ENCODE measurements around the gene GAS5. TPM values are rescaled to one million over a fixed set of nuclear protein-coding genes. Genes with fewer than 3 reads are reported as not detected.

Gene GAS5
- total RNA-seq, 1 donor from 2014 or later = 473 TPM

DNA sequence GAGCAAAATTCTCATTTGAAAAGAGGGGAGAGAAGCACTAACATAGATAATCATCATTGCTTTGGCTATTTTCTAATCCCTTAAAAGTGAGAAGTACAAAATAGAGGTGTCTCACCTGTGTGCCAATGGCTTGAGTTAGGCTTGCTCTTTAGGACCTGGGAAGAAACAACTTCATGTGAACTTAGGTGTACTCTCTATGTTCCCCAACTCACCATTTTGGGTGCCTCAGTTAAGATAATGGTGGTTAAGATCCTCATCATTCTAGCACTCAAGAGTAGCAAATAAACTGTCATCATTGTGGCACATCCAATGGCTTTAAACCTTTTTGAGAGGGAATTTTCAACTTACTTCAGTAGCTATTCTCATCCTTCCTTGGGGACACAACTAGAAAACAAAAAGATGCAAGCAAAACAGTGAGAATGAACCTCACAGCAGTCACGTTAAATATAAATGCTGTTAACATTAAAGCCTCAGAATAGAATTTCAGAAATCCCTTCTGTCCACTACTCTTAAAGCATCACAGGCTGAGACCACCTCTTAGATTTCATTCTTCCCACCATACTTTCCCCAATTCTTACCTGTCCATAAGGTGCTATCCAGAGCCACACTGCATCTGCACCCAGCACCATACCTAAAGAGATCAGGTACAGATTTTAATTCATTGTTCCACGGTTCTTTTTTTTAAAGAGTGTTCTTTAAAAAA is 1.2 kb downstream of the GAS5 start:
- peaks cover 49% of the 10 kb centered on the region for H3K36me3 ChIP-seq (ENCODE audit: insufficient read depth, low read length)
- no peak for DNase-seq (ENCODE audit: low read depth)
- peaks cover 46% of the 10 kb centered on the region for H3K36me3 Mint-ChIP-seq (ENCODE audit: low read depth, unreplicated experiment)

DNA sequence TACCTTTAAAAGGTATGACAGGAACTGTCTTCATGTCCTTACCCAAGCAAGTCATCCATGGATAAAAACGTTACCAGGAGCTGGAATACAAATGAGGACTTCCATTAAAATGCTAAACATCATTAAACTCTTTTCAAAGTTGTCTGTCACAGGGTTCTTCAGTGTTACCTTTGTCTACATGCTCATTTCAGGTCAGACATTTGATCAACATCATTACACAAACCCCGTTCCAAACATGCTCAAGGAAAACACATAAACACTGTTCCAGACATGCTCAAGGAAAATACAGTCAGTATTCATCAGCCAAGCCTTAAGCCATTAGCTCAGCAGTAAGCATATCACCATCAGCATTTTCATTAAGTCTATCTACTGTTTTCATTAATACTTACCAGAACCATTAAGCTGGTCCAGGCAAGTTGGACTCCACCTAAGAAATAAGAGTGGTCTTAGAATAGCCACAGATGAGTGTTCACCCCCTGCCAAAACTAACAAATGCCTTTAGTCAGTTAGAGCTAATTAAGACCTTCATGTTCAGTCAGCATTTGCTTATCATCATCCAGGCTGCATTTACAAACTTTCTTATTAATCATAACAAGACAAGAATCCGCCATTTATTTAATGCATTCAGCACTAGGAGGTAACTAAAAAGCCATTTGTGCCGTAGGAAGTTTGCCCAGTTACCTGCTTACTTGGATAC is 2.2 kb downstream of the GAS5 start:
- peaks cover 63% of the 10 kb centered on the region for H4K20me1 ChIP-seq (ENCODE audit: insufficient read depth, low read length)
- peak overlapping the region; percentile 7 for H3K27ac ChIP-seq (ENCODE audit: low read depth, low read length)
- peaks cover 45% of the 10 kb centered on the region for H3K36me3 Mint-ChIP-seq (ENCODE audit: low read depth, unreplicated experiment)
- FAIRE-seq (no peak), DNase-seq (ENCODE audit: low read depth) (no peak)
- no peak for TF ChIP-seq EZH2 (IDR thresholded peaks at IDR 0.05; ENCODE audit: insufficient read depth, low read length)
- TF ChIP-seq, protein P1, sequence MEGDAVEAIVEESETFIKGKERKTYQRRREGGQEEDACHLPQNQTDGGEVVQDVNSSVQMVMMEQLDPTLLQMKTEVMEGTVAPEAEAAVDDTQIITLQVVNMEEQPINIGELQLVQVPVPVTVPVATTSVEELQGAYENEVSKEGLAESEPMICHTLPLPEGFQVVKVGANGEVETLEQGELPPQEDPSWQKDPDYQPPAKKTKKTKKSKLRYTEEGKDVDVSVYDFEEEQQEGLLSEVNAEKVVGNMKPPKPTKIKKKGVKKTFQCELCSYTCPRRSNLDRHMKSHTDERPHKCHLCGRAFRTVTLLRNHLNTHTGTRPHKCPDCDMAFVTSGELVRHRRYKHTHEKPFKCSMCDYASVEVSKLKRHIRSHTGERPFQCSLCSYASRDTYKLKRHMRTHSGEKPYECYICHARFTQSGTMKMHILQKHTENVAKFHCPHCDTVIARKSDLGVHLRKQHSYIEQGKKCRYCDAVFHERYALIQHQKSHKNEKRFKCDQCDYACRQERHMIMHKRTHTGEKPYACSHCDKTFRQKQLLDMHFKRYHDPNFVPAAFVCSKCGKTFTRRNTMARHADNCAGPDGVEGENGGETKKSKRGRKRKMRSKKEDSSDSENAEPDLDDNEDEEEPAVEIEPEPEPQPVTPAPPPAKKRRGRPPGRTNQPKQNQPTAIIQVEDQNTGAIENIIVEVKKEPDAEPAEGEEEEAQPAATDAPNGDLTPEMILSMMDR (IDR thresholded peaks at IDR 0.05; ENCODE audit: insufficient read depth, low read depth, low read length) = no peak
- H3K9me3 ChIP-seq (ENCODE audit: insufficient read depth, low read depth, low read length) = no peaks in the 10 kb centered on the region
- no peaks in the 10 kb centered on the region for H3K27me3 Mint-ChIP-seq (ENCODE audit: low read depth, unreplicated experiment)
- H3K9ac ChIP-seq (ENCODE audit: low read length) = peak overlapping the region; percentile 95
- no peak overlapping the region for H2AFZ ChIP-seq (ENCODE audit: low read depth, low read length)
- no peaks in the 10 kb centered on the region for H3K9me3 Mint-ChIP-seq (ENCODE audit: unreplicated experiment)
- H3K4me3 Mint-ChIP-seq (ENCODE audit: unreplicated experiment) = peak overlapping the region; percentile 99
- H3K4me1 ChIP-seq (ENCODE audit: insufficient read depth, low read length) = peaks cover 6% of the 10 kb centered on the region
- H3K79me2 ChIP-seq (ENCODE audit: insufficient read depth, low read length) = peaks cover 44% of the 10 kb centered on the region
- no peaks in the 10 kb centered on the region for H3K27me3 ChIP-seq (ENCODE audit: insufficient read depth, low read length)
- H3K36me3 ChIP-seq (ENCODE audit: insufficient read depth, low read length) = peaks cover 41% of the 10 kb centered on the region
- peaks cover 25% of the 10 kb centered on the region for H3K4me1 Mint-ChIP-seq (ENCODE audit: low read depth, unreplicated experiment)
- peak overlapping the region; percentile 98 for H3K4me3 ChIP-seq (ENCODE audit: insufficient read depth, low read depth, low read length)
- peak overlapping the region; percentile 87 for H3K4me2 ChIP-seq (ENCODE audit: low read length)
- H3K27ac Mint-ChIP-seq (ENCODE audit: unreplicated experiment) = peak overlapping the region; percentile 99

More for the DNA sequence above, 1.2 kb downstream of the GAS5 start:
- Histone ChIP-seq H3K27me3 (ENCODE audit: insufficient read depth, low read length) (no peaks in the 10 kb centered on the region), H3K27ac (ENCODE audit: low read depth, low read length) (peak overlapping the region; percentile 78), H3K79me2 (ENCODE audit: insufficient read depth, low read length) (peaks cover 52% of the 10 kb centered on the region), H3K9me3 (ENCODE audit: insufficient read depth, low read depth, low read length) (no peaks in the 10 kb centered on the region), H3K4me2 (ENCODE audit: low read length) (peak overlapping the region; percentile 87), H3K4me1 (ENCODE audit: insufficient read depth, low read length) (peaks cover 6% of the 10 kb centered on the region), H2AFZ (ENCODE audit: low read depth, low read length) (no peak overlapping the region), H3K9ac (ENCODE audit: low read length) (peak overlapping the region; percentile 95), H4K20me1 (ENCODE audit: insufficient read depth, low read length) (peaks cover 62% of the 10 kb centered on the region), H3K4me3 (ENCODE audit: insufficient read depth, low read depth, low read length) (peak overlapping the region; percentile 98)
- TF ChIP-seq, protein P1 (IDR thresholded peaks at IDR 0.05; ENCODE audit: insufficient read depth, low read depth, low read length) = no peak
- no peak for TF ChIP-seq EZH2 (IDR thresholded peaks at IDR 0.05; ENCODE audit: insufficient read depth, low read length)
- Mint-ChIP-seq H3K4me3 (ENCODE audit: unreplicated experiment) (peak overlapping the region; percentile 99), H3K27me3 (ENCODE audit: low read depth, unreplicated experiment) (no peaks in the 10 kb centered on the region), H3K4me1 (ENCODE audit: low read depth, unreplicated experiment) (peaks cover 25% of the 10 kb centered on the region), H3K27ac (ENCODE audit: unreplicated experiment) (peak overlapping the region; percentile 99), H3K9me3 (ENCODE audit: unreplicated experiment) (no peaks in the 10 kb centered on the region)
- FAIRE-seq = no peak

Measured in astrocyte (in vitro differentiated cells and primary cell).